SU-DHL-6 (cell line): ENCODE measurements around the gene ZNF844.
"Not testable (repeated sequence)": the region's sequence is repeated elsewhere in the genome, so short reads cannot be mapped to it uniquely, and the experiment has no call there.

ENCODE experiments used
- H2AFZ ChIP-seq: fragments of 200-600 bp; sonication (generic); 2 replicates; pipeline ENCODE4 v1.6.1; 2014; ENCODE audit warnings: low read depth, mild to moderate bottlenecking, moderate library complexity, mixed read lengths, antibody characterized with exemption, low read length; ENCODE audit not compliant: severe bottlenecking
- H3F3A ChIP-seq: fragments of 200-600 bp; shearing (Covaris generic); 2 replicates; pipeline ENCODE4 v1.6.0; 2016; ENCODE audit warnings: antibody characterized with exemption, mild to moderate bottlenecking; ENCODE audit not compliant: insufficient read depth
- H3K27ac ChIP-seq: fragments of 200-600 bp; sonication (generic); 2 replicates; pipeline ENCODE4 v1.5.1; 2016; ENCODE audit warnings: low read depth, mild to moderate bottlenecking, low read length, moderate library complexity, mixed read lengths
- H3K27me3 ChIP-seq: fragments of 200-600 bp; sonication (generic), shearing (Covaris generic); 2 replicates; pipeline ENCODE4 v1.6.0; 2014; ENCODE audit warnings: mild to moderate bottlenecking, low read length
- H3K36me3 ChIP-seq: fragments of 200-600 bp; sonication (generic); 2 replicates; pipeline ENCODE4 v1.6.1; 2014; ENCODE audit warnings: mild to moderate bottlenecking, low read length, mixed read lengths
- H3K4me2 ChIP-seq: fragments of 300-600, 200-600 bp; shearing (Covaris generic), sonication (generic); 2 replicates; pipeline ENCODE4 v1.6.0; 2014; ENCODE audit warnings: low read length, low read depth, mild to moderate bottlenecking; ENCODE audit not compliant: poor library complexity, severe bottlenecking
- H3K4me3 ChIP-seq: fragments of 200-600 bp; sonication (generic); 2 replicates; pipeline ENCODE4 v1.5.1; 2014; ENCODE audit warnings: antibody characterized with exemption, low read length, mild to moderate bottlenecking, mixed read lengths; ENCODE audit not compliant: insufficient read depth, poor library complexity, severe bottlenecking
- H3K79me2 ChIP-seq: fragments of 200-600 bp; sonication (generic); 2 replicates; pipeline ENCODE4 v1.6.1; 2014; ENCODE audit warnings: mild to moderate bottlenecking, low read length, moderate library complexity; ENCODE audit not compliant: insufficient read depth
- H3K9ac ChIP-seq: fragments of 200-600 bp; sonication (generic); 2 replicates; pipeline ENCODE4 v1.7.0; 2014; ENCODE audit warnings: mild to moderate bottlenecking, low read length
- H3K9me2 ChIP-seq: fragments of 200-600 bp; sonication (generic); replicated peaks from 2 replicates; pipeline ENCODE4 v1.6.1; 2014; ENCODE audit warnings: low read length; ENCODE audit not compliant: insufficient read depth
- H3K9me3 ChIP-seq: fragments of 200-600 bp; sonication (generic); 2 replicates; pipeline ENCODE4 v1.6.1; 2014; ENCODE audit warnings: low read length, mixed read lengths; ENCODE audit not compliant: insufficient read depth
- H4K20me1 ChIP-seq: fragments of 200-600 bp; sonication (generic); 2 replicates; pipeline ENCODE4 v1.6.1; 2014; ENCODE audit warnings: low read depth, mild to moderate bottlenecking, antibody characterized with exemption, low read length, moderate library complexity, mixed read lengths
- CTCF ChIP-seq: fragments of 200-600 bp; sonication (generic); IDR thresholded peaks from one replicate; pipeline ENCODE4 v1.5.1; 2017; ENCODE audit warnings: antibody characterized with exemption, mild to moderate bottlenecking, low read length, moderate library complexity; ENCODE audit not compliant: insufficient read depth, poor library complexity, severe bottlenecking
- EZH2phosphoT487 ChIP-seq: fragments of 200-600 bp; sonication (generic), shearing (Covaris generic); conservative IDR thresholded peaks from 2 replicates; pipeline ENCODE4 v1.6.1; 2018; ENCODE audit warnings: mild to moderate bottlenecking, antibody characterized with exemption, low read length, moderate library complexity, mixed read lengths

Gene ZNF844

GRCh38 chr19:12075538-12076139, 11.1 kb downstream of the ZNF844 start:
- peak overlapping the region; percentile 18 for H3K4me3 ChIP-seq
- H3K79me2 ChIP-seq: no peaks in the 10 kb centered on the region
- H3K9me2 ChIP-seq: no peaks in the 10 kb centered on the region
- no peak overlapping the region for H3K27ac ChIP-seq
- no peaks in the 10 kb centered on the region; the same call in 1 of the 2 replicates for H3F3A ChIP-seq
- H3K9ac ChIP-seq: no peak overlapping the region
- no peaks in the 10 kb centered on the region for H4K20me1 ChIP-seq
- TF ChIP-seq CTCF: no peak
- TF ChIP-seq EZH2phosphoT487: no peak
- no peak overlapping the region for H2AFZ ChIP-seq
- no peak overlapping the region for H3K4me2 ChIP-seq
- peaks cover 53% of the 10 kb centered on the region for H3K36me3 ChIP-seq
- peaks cover 52% of the 10 kb centered on the region for H3K9me3 ChIP-seq
- no peaks in the 10 kb centered on the region for H3K27me3 ChIP-seq

- H3K79me2 ChIP-seq, H3K9me2 ChIP-seq, H3F3A ChIP-seq, H3K9ac ChIP-seq, H4K20me1 ChIP-seq, H3K4me3 ChIP-seq, H3K27ac ChIP-seq, H2AFZ ChIP-seq, H3K27me3 ChIP-seq, H3K4me2 ChIP-seq: not testable (repeated sequence)
- H3K9me3 ChIP-seq: peaks cover 52% of the 10 kb centered on the region
- H3K36me3 ChIP-seq: peaks cover 53% of the 10 kb centered on the region
These were observed 11.8 kb downstream of the ZNF844 start for GRCh38 chr19:12076331-12076730.

- peaks cover 53% of the 10 kb centered on the region for H3K36me3 ChIP-seq
- no peaks in the 10 kb centered on the region; the same call in 1 of the 2 replicates for H3F3A ChIP-seq
- H3K27me3 ChIP-seq: no peaks in the 10 kb centered on the region
- H2AFZ ChIP-seq: no peak overlapping the region
- no peak for TF ChIP-seq CTCF
- no peak for TF ChIP-seq EZH2phosphoT487
- H3K4me2 ChIP-seq: no peak overlapping the region
- no peaks in the 10 kb centered on the region for H3K9me2 ChIP-seq
- no peaks in the 10 kb centered on the region for H3K79me2 ChIP-seq
- no peak overlapping the region for H3K9ac ChIP-seq
- H3K4me3 ChIP-seq: no peak overlapping the region
- peaks cover 52% of the 10 kb centered on the region for H3K9me3 ChIP-seq
- H4K20me1 ChIP-seq: no peaks in the 10 kb centered on the region
- H3K27ac ChIP-seq: no peak overlapping the region
These were observed 12.8 kb downstream of the ZNF844 start for GRCh38 chr19:12077375-12077774.

- H3K36me3 ChIP-seq, H3K9me2 ChIP-seq, H3K9me3 ChIP-seq, H3F3A ChIP-seq, H3K4me3 ChIP-seq, H3K27ac ChIP-seq, H3K9ac ChIP-seq, H4K20me1 ChIP-seq, H2AFZ ChIP-seq, H3K4me2 ChIP-seq, H3K79me2 ChIP-seq, H3K27me3 ChIP-seq: not testable (repeated sequence)
These were observed 18.8 kb downstream of the ZNF844 start for GRCh38 chr19:12083336-12083735.
